SK-N-SH (cell line): Measurements from ENCODE around the gene CBLB. TPM values are rescaled to one million over a fixed set of nuclear protein-coding genes. Genes with fewer than 3 reads are reported as not detected.

Source experiments
- CTCF ChIA-PET: fragments of 300-600, 350-600 bp; formaldehyde crosslinking; extraction: SDS; loops from one replicate; lab custom pipeline; 2021; lab: Yijun Ruan, JAX
- POLR2A ChIA-PET: fragments of 350-600 bp; sonication (Branson Sonifier 250); formaldehyde crosslinking; extraction: SDS; loops from one replicate; lab custom pipeline; 2020; ENCODE audit warnings: antibody characterized with exemption, inconsistent platforms; lab: Yijun Ruan, JAX
- DNase-seq: peaks from one replicate; pipeline ENCODE4 v3.0.0; 2012
- H2AFZ ChIP-seq: fragments of 200-600 bp; sonication (generic); 2 replicates; pipeline ENCODE4 v1.8.1; 2016; ENCODE audit warnings: antibody characterized with exemption, mild to moderate bottlenecking, low read depth
- H3F3A ChIP-seq: fragments of 200-600 bp; sonication (generic); replicated peaks from 2 replicates; pipeline ENCODE3; 2016; ENCODE audit warnings: antibody characterized with exemption, mild to moderate bottlenecking; ENCODE audit not compliant: insufficient read depth
- H3K27ac ChIP-seq, 2 experiments: fragments of 200-500 bp in 1 of 2; fragments of 200-600 bp in 1 of 2; sonication (Bioruptor generic) in 1 of 2; sonication (generic), shearing (Covaris generic) in 1 of 2; 2 replicates each; pipeline versions ENCODE4 v1.5.1 to v1.6.1; 2014 to 2016; ENCODE audit warnings: low read depth in 2 of 2, inconsistent platforms in 1 of 2, low read length in 1 of 2, mild to moderate bottlenecking in 1 of 2, mixed read lengths in 1 of 2
- H3K27me3 ChIP-seq: fragments of 200-600 bp; sonication (generic), shearing (Covaris generic); 2 replicates; pipeline ENCODE4 v1.6.1; 2016; ENCODE audit warnings: mixed run types; ENCODE audit not compliant: insufficient read depth
- H3K36me3 ChIP-seq, 2 experiments: fragments of 200-500 bp in 1 of 2; fragments of 200-600 bp in 1 of 2; sonication (Bioruptor generic) in 1 of 2; sonication (generic) in 1 of 2; replicated peaks in 1 of 2; 2 replicates each; pipeline versions ENCODE3 to v1.5.1; 2014 to 2016; ENCODE audit warnings: low read length in 1 of 2, mild to moderate bottlenecking in 1 of 2; ENCODE audit not compliant: insufficient read depth in 2 of 2, control insufficient read depth in 1 of 2
- H3K4me1 ChIP-seq, 2 experiments: fragments of 200-500 bp in 1 of 2; fragments of 200-600 bp in 1 of 2; sonication (Bioruptor generic) in 1 of 2; sonication (generic), shearing (Covaris generic) in 1 of 2; 2 replicates each; pipeline versions ENCODE4 v1.5.1 to v1.6.1; 2014 to 2016; ENCODE audit warnings: low read depth in 1 of 2, low read length in 1 of 2, mixed run types in 1 of 2; ENCODE audit not compliant: insufficient read depth in 2 of 2, control insufficient read depth in 1 of 2
- H3K4me2 ChIP-seq: fragments of 200-600 bp; sonication (generic), shearing (Covaris generic); 2 replicates; pipeline ENCODE4 v1.6.1; 2017; ENCODE audit warnings: mixed run types
- H3K4me3 ChIP-seq, 2 experiments: fragments of 200-500 bp in 1 of 2; fragments of 200-600 bp in 1 of 2; sonication (Bioruptor generic) in 1 of 2; sonication (generic), shearing (Covaris generic) in 1 of 2; 2 replicates each; pipeline versions ENCODE4 v1.5.1 to v1.8.1; 2014 to 2016; ENCODE audit warnings: low read depth in 2 of 2, inconsistent platforms in 1 of 2, low read length in 1 of 2, mild to moderate bottlenecking in 1 of 2, mixed read lengths in 1 of 2, moderate library complexity in 1 of 2
- H3K79me2 ChIP-seq: fragments of 200-600 bp; sonication (generic); 2 replicates; pipeline ENCODE4 v1.8.1; 2017; ENCODE audit warnings: mild to moderate bottlenecking; ENCODE audit not compliant: insufficient read depth
- H3K9ac ChIP-seq: fragments of 200-600 bp; sonication (generic); 2 replicates; pipeline ENCODE4 v1.6.1; 2017; ENCODE audit warnings: mixed run types
- H3K9me2 ChIP-seq: fragments of 200-600 bp; sonication (generic); 2 replicates; pipeline ENCODE4 v1.6.1; 2017; ENCODE audit warnings: mixed run types
- H3K9me3 ChIP-seq: fragments of 200-600 bp; sonication (generic); 2 replicates; pipeline ENCODE4 v1.6.1; 2017; ENCODE audit warnings: mixed run types, mild to moderate bottlenecking, moderate library complexity
- H4K20me1 ChIP-seq: fragments of 200-600 bp; sonication (generic); 2 replicates; pipeline ENCODE4 v1.6.1; 2017; ENCODE audit warnings: mild to moderate bottlenecking, mixed run types; ENCODE audit not compliant: insufficient read depth
- CHD2 ChIP-seq: fragments of 150-350 bp; IDR thresholded peaks from 2 replicates; pipeline ENCODE4 v1.6.1; 2018; ENCODE audit warnings: low read length; ENCODE audit not compliant: partially characterized antibody
- FOXJ3 ChIP-seq: sonication (generic); formaldehyde crosslinking; IDR thresholded peaks from 2 replicates; pipeline ENCODE4 v1.5.1; 2020; ENCODE audit warnings: mild to moderate bottlenecking, missing genetic modification reagents
- FOXM1 ChIP-seq: IDR thresholded peaks from 2 replicates; pipeline ENCODE4 v1.4.0; 2012; ENCODE audit warnings: low read depth, mild to moderate bottlenecking
- GABPA ChIP-seq: IDR thresholded peaks from 2 replicates; pipeline ENCODE4 v1.4.0; 2012; ENCODE audit warnings: low read depth, mild to moderate bottlenecking
- MXI1 ChIP-seq: IDR thresholded peaks from 2 replicates; pipeline ENCODE4 v1.6.1; 2012; ENCODE audit warnings: mild to moderate bottlenecking, low read depth, low read length, improper control_type of control experiment
- NRF1 ChIP-seq: IDR thresholded peaks from 2 replicates; pipeline ENCODE4 v1.6.1; 2012; ENCODE audit warnings: low read depth, mild to moderate bottlenecking, low read length
- RAD21 ChIP-seq: IDR thresholded peaks from 2 replicates; pipeline ENCODE4 v1.6.1; 2012; ENCODE audit warnings: mild to moderate bottlenecking, low read length
- RCOR1 ChIP-seq: fragments of 150-350 bp; IDR thresholded peaks from 2 replicates; pipeline ENCODE4 v1.6.1; 2017; ENCODE audit warnings: antibody characterized with exemption, low read length
- SMC3 ChIP-seq: IDR thresholded peaks from 2 replicates; pipeline ENCODE4 v1.6.1; 2012; ENCODE audit warnings: low read depth, low read length, improper control_type of control experiment
- TAF1 ChIP-seq: IDR thresholded peaks from 2 replicates; pipeline ENCODE4 v1.6.1; 2012; ENCODE audit warnings: low read depth, mild to moderate bottlenecking, low read length, moderate library complexity, borderline replicate concordance
- USF1 ChIP-seq: IDR thresholded peaks from 2 replicates; pipeline ENCODE4 v1.4.0; 2012; ENCODE audit warnings: low read depth, borderline replicate concordance
- WGBS: methylation state at CpG from one replicate; pipeline ENCODE4 v1.1.6; 2017; ENCODE audit warnings: low lambda C conversion rate; 5-methylcytosine and 5-hydroxymethylcytosine counted together
- polyA plus RNA-seq, 3 experiments: library from polyadenylated mRNA; depleted of rRNA; stranded (reverse); fragments of >200 nt; gene quantifications; 2 replicates each; pipeline ENCODE4 v1.2.3, GENCODE V29; 2012
- TF ChIP-seq, protein P1 (sequence below): IDR thresholded peaks from 2 replicates; pipeline ENCODE4 v1.4.0; 2012; ENCODE audit warnings: low read depth

CBLB gene
- polyA plus RNA-seq, 1 of the 3 experiments (the other 2 are of a cell fraction) = 4.4 TPM

DNA sequence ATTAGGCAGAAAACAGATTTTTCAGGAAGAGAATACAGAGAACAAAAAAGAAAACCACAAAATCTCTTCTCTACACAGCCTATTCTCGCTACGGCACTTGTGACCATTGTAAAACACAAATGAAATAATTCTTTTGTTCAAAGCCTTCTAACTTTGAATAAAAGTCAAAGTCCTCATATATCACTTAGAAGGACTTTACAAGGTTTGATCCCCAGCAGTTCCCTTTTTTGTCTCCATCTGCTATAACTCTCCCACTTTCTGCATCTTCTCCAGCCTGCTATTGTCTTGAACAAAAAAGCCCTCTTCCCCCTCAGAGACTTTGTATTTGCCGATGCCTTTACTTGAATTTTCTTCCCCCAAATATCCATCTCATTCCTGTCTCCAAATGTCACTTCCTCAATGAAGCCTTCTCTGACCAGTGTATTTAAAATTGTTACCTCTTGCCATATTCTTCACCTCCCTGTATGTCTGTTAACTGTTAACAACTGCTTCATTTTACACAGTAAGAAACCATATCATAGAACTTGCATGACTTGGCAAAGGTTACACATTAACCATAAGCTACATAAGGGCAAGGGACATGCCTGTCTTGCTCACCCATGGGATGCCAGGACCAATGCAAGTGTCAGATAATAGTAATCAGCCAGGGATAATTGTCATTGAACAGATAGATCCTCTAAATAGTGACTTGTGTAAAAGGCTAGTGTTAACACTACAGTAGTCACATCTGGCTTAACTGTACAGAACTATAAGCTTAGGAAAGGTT is 122.4 kb downstream of the CBLB start:
- no peaks in the 10 kb centered on the region for H3K79me2 ChIP-seq
- H4K20me1 ChIP-seq = no peaks in the 10 kb centered on the region
- no peaks in the 10 kb centered on the region for H3K9me2 ChIP-seq
- POLR2A ChIA-PET = no interaction called here
- H3K4me1 ChIP-seq = peaks cover 0 to 12% of the 10 kb centered on the region in 2 experiments; a peak in 2 of 4 replicates
- no peak for TF ChIP-seq GABPA
- no peak for TF ChIP-seq RCOR1
- no peak for TF ChIP-seq FOXJ3 (CRISPR knock-in tag)
- CTCF ChIA-PET = no interaction called here
- H3K4me3 ChIP-seq = no peak overlapping the region
- no peaks in the 10 kb centered on the region for H3K9me3 ChIP-seq
- no peaks in the 10 kb centered on the region for H3K27me3 ChIP-seq
- peaks cover 8 to 37% of the 10 kb centered on the region in 2 experiments for H3K36me3 ChIP-seq
- H3K9ac ChIP-seq = no peak overlapping the region
- H3K27ac ChIP-seq = peak overlapping the region; percentile 34 to 58
- 74% methylated on average over 3 of the region's 3 CpGs for WGBS
- H3K4me2 ChIP-seq = peak overlapping the region; percentile 5; the same call in 1 of the 2 replicates
- H2AFZ ChIP-seq = no peak overlapping the region
- H3F3A ChIP-seq = peaks cover 7% of the 10 kb centered on the region
- DNase-seq = no peak

DNA sequence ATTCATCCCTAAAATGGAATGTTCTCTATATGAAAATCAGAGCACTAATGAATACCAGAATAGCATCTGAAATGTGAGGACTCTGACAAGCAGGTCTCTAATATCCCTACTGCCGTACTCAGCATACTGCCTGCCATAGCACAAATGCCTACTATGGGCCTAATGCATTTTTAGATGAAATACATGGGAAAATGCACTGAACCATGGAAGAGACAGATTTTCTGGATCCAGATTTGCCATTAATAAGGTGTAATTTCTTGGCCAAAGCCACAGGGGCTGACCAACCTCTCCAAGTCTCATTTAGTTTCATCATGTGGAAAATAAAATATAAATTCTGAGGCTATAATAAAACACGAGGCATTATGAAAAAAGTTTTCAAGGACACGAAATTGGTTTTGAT is 123.8 kb downstream of the CBLB start:
- no peak overlapping the region for H3K4me3 ChIP-seq
- H4K20me1 ChIP-seq = no peaks in the 10 kb centered on the region; the same call in 1 of the 2 replicates
- peaks cover 7% of the 10 kb centered on the region for H3F3A ChIP-seq
- DNase-seq = no peak
- no peaks in the 10 kb centered on the region for H3K27me3 ChIP-seq
- no peak for TF ChIP-seq GABPA
- TF ChIP-seq, all 33 proteins: peak for 0
- H3K9me2 ChIP-seq = no peaks in the 10 kb centered on the region
- H3K4me2 ChIP-seq = no peak overlapping the region
- H3K9ac ChIP-seq = no peak overlapping the region
- H3K79me2 ChIP-seq = no peaks in the 10 kb centered on the region
- 90% methylated on average over 3 of the region's 3 CpGs for WGBS
- H3K36me3 ChIP-seq = peaks cover 8 to 26% of the 10 kb centered on the region in 2 experiments
- no peaks in the 10 kb centered on the region for H3K9me3 ChIP-seq
- no peak overlapping the region for H2AFZ ChIP-seq
- ChIA-PET POLR2A (interaction anchor here (0.6 kb wide), 1 partner anchor 266 kb away, joined by 5 read pairs; no protein-coding TSS in a partner anchor), CTCF (no interaction called here)
- no peak overlapping the region for H3K27ac ChIP-seq
- peaks cover 0 to 18% of the 10 kb centered on the region in 2 experiments; a peak in 3 of 4 replicates for H3K4me1 ChIP-seq

DNA sequence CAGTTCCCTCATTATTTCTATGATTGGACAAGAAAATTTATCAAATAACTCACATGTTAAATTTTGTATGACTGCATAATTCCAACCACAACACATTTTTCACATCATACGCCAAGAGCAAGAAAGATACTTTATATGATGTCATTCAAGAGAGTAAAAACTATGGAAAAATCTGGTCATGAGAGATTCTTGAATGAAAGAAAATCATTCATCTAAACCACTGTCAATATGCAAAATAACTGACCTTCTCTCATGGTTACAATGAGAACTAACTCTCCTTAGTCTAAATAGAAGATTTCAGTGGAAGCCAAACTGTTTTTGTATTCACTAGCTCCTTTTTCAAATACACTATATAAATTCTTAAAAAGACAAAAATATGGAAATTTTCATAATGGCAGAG is 124.6 kb downstream of the CBLB start:
- Histone ChIP-seq H4K20me1 (no peaks in the 10 kb centered on the region; the same call in 1 of the 2 replicates), H3K9me3 (no peaks in the 10 kb centered on the region), H3K9ac (no peak overlapping the region), H3K9me2 (no peaks in the 10 kb centered on the region)
- TF ChIP-seq FOXM1 (no peak), CHD2 (no peak), GABPA (no peak), RAD21 (no peak), TAF1 (no peak), NRF1 (no peak), USF1 (no peak), MXI1 (no peak), SMC3 (no peak)
- TF ChIP-seq, protein P1, sequence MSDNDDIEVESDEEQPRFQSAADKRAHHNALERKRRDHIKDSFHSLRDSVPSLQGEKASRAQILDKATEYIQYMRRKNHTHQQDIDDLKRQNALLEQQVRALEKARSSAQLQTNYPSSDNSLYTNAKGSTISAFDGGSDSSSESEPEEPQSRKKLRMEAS = no peak
- TF ChIP-seq, all 33 proteins: peak for 0
- H3K4me3 ChIP-seq = no peak overlapping the region
- no peak overlapping the region for H3K4me2 ChIP-seq
- no peak overlapping the region for H3K27ac ChIP-seq
- peaks cover 0 to 18% of the 10 kb centered on the region in 2 experiments; a peak in 3 of 4 replicates for H3K4me1 ChIP-seq
- ChIA-PET CTCF (no interaction called here), POLR2A (interaction anchor here (0.6 kb wide), 1 partner anchor 267 kb away, joined by 5 read pairs; no protein-coding TSS in a partner anchor)
- DNase-seq = no peak
- no peaks in the 10 kb centered on the region for H3K79me2 ChIP-seq
- H3K36me3 ChIP-seq = peaks cover 8 to 28% of the 10 kb centered on the region in 2 experiments
- H2AFZ ChIP-seq = no peak overlapping the region
- peaks cover 7% of the 10 kb centered on the region for H3F3A ChIP-seq
- 95% methylated on average over 1 of the region's 1 CpG for WGBS
- no peaks in the 10 kb centered on the region for H3K27me3 ChIP-seq
